ENCODE results near the gene SZT2. TPM values are rescaled to one million over a fixed set of nuclear protein-coding genes. Genes with fewer than 3 reads are reported as not detected.

Gene SZT2
- total RNA-seq, 1 donor from 2014 or later = 30.0 TPM

GRCh38 chr1:43414634-43415223, 25.0 kb downstream of the SZT2 start:
- no peak overlapping the region for H3K4me2 ChIP-seq (ENCODE audit: low read length)
- no peaks in the 10 kb centered on the region for H3K4me1 Mint-ChIP-seq (ENCODE audit: low read depth, unreplicated experiment)
- H3K36me3 Mint-ChIP-seq (ENCODE audit: low read depth, unreplicated experiment) = peaks cover 19% of the 10 kb centered on the region
- no peak overlapping the region for H3K27ac ChIP-seq (ENCODE audit: low read depth, low read length)
- DNase-seq (ENCODE audit: low read depth) (peak; percentile 12), FAIRE-seq (no peak)
- H3K9me3 Mint-ChIP-seq (ENCODE audit: unreplicated experiment) = peaks cover 3% of the 10 kb centered on the region
- H3K27ac Mint-ChIP-seq (ENCODE audit: unreplicated experiment) = no peak overlapping the region
- no peak overlapping the region for H3K9ac ChIP-seq (ENCODE audit: low read length)
- H3K36me3 ChIP-seq (ENCODE audit: insufficient read depth, low read length) = peaks cover 33% of the 10 kb centered on the region
- H3K4me3 ChIP-seq (ENCODE audit: insufficient read depth, low read depth, low read length) = no peak overlapping the region
- H3K4me1 ChIP-seq (ENCODE audit: insufficient read depth, low read length) = no peaks in the 10 kb centered on the region
- no peak overlapping the region for H3K4me3 Mint-ChIP-seq (ENCODE audit: unreplicated experiment)
- TF ChIP-seq, protein P1, sequence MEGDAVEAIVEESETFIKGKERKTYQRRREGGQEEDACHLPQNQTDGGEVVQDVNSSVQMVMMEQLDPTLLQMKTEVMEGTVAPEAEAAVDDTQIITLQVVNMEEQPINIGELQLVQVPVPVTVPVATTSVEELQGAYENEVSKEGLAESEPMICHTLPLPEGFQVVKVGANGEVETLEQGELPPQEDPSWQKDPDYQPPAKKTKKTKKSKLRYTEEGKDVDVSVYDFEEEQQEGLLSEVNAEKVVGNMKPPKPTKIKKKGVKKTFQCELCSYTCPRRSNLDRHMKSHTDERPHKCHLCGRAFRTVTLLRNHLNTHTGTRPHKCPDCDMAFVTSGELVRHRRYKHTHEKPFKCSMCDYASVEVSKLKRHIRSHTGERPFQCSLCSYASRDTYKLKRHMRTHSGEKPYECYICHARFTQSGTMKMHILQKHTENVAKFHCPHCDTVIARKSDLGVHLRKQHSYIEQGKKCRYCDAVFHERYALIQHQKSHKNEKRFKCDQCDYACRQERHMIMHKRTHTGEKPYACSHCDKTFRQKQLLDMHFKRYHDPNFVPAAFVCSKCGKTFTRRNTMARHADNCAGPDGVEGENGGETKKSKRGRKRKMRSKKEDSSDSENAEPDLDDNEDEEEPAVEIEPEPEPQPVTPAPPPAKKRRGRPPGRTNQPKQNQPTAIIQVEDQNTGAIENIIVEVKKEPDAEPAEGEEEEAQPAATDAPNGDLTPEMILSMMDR (IDR thresholded peaks at IDR 0.05; ENCODE audit: insufficient read depth, low read depth, low read length) = peak; percentile 62
- TF ChIP-seq EZH2 (IDR thresholded peaks at IDR 0.05; ENCODE audit: insufficient read depth, low read length) = no peak
- no peaks in the 10 kb centered on the region for H3K79me2 ChIP-seq (ENCODE audit: insufficient read depth, low read length)
- no peaks in the 10 kb centered on the region for H3K27me3 ChIP-seq (ENCODE audit: insufficient read depth, low read length)
- H3K9me3 ChIP-seq (ENCODE audit: insufficient read depth, low read depth, low read length) = no peaks in the 10 kb centered on the region
- H2AFZ ChIP-seq (ENCODE audit: low read depth, low read length) = no peak overlapping the region
- peaks cover 5% of the 10 kb centered on the region for H4K20me1 ChIP-seq (ENCODE audit: insufficient read depth, low read length)
- no peaks in the 10 kb centered on the region for H3K27me3 Mint-ChIP-seq (ENCODE audit: low read depth, unreplicated experiment)

GRCh38 chr1:43415901-43416300, 26.2 kb downstream of the SZT2 start:
- no peak overlapping the region for H3K4me3 Mint-ChIP-seq (ENCODE audit: unreplicated experiment)
- no peak overlapping the region for H3K27ac Mint-ChIP-seq (ENCODE audit: unreplicated experiment)
- H3K27ac ChIP-seq (ENCODE audit: low read depth, low read length) = no peak overlapping the region
- no peak overlapping the region for H3K9ac ChIP-seq (ENCODE audit: low read length)
- no peak overlapping the region for H2AFZ ChIP-seq (ENCODE audit: low read depth, low read length)
- H3K9me3 Mint-ChIP-seq (ENCODE audit: unreplicated experiment) = no peaks in the 10 kb centered on the region
- H4K20me1 ChIP-seq (ENCODE audit: insufficient read depth, low read length) = peaks cover 5% of the 10 kb centered on the region
- no peaks in the 10 kb centered on the region for H3K79me2 ChIP-seq (ENCODE audit: insufficient read depth, low read length)
- H3K9me3 ChIP-seq (ENCODE audit: insufficient read depth, low read depth, low read length) = no peaks in the 10 kb centered on the region
- H3K4me3 ChIP-seq (ENCODE audit: insufficient read depth, low read depth, low read length) = no peak overlapping the region
- TF ChIP-seq EZH2 (IDR thresholded peaks at IDR 0.05; ENCODE audit: insufficient read depth, low read length) = no peak
- TF ChIP-seq, protein P1 (IDR thresholded peaks at IDR 0.05; ENCODE audit: insufficient read depth, low read depth, low read length) = no peak
- no peak overlapping the region for H3K4me2 ChIP-seq (ENCODE audit: low read length)
- no peaks in the 10 kb centered on the region for H3K4me1 ChIP-seq (ENCODE audit: insufficient read depth, low read length)
- H3K27me3 ChIP-seq (ENCODE audit: insufficient read depth, low read length) = no peaks in the 10 kb centered on the region
- H3K36me3 ChIP-seq (ENCODE audit: insufficient read depth, low read length) = peaks cover 44% of the 10 kb centered on the region
- H3K27me3 Mint-ChIP-seq (ENCODE audit: low read depth, unreplicated experiment) = no peaks in the 10 kb centered on the region
- no peak for FAIRE-seq
- H3K36me3 Mint-ChIP-seq (ENCODE audit: low read depth, unreplicated experiment) = peaks cover 19% of the 10 kb centered on the region
- H3K4me1 Mint-ChIP-seq (ENCODE audit: low read depth, unreplicated experiment) = no peaks in the 10 kb centered on the region
- no peak for DNase-seq (ENCODE audit: low read depth)

- Histone ChIP-seq H3K79me2 (ENCODE audit: insufficient read depth, low read length) (no peaks in the 10 kb centered on the region), H3K9me3 (ENCODE audit: insufficient read depth, low read depth, low read length) (no peaks in the 10 kb centered on the region), H4K20me1 (ENCODE audit: insufficient read depth, low read length) (peaks cover 13% of the 10 kb centered on the region), H3K27ac (ENCODE audit: low read depth, low read length) (no peak overlapping the region), H3K9ac (ENCODE audit: low read length) (no peak overlapping the region), H3K36me3 (ENCODE audit: insufficient read depth, low read length) (peaks cover 55% of the 10 kb centered on the region), H2AFZ (ENCODE audit: low read depth, low read length) (no peak overlapping the region), H3K4me2 (ENCODE audit: low read length) (no peak overlapping the region), H3K27me3 (ENCODE audit: insufficient read depth, low read length) (no peaks in the 10 kb centered on the region), H3K4me1 (ENCODE audit: insufficient read depth, low read length) (no peaks in the 10 kb centered on the region), H3K4me3 (ENCODE audit: insufficient read depth, low read depth, low read length) (no peak overlapping the region)
- peaks cover 29% of the 10 kb centered on the region for H3K36me3 Mint-ChIP-seq (ENCODE audit: low read depth, unreplicated experiment)
- TF ChIP-seq, protein P1 (IDR thresholded peaks at IDR 0.05; ENCODE audit: insufficient read depth, low read depth, low read length) = no peak
- TF ChIP-seq EZH2 (IDR thresholded peaks at IDR 0.05; ENCODE audit: insufficient read depth, low read length) = no peak
- H3K4me3 Mint-ChIP-seq (ENCODE audit: unreplicated experiment) = no peak overlapping the region
- H3K27me3 Mint-ChIP-seq (ENCODE audit: low read depth, unreplicated experiment) = no peaks in the 10 kb centered on the region
- no peak for DNase-seq (ENCODE audit: low read depth)
- no peaks in the 10 kb centered on the region for H3K4me1 Mint-ChIP-seq (ENCODE audit: low read depth, unreplicated experiment)
- H3K27ac Mint-ChIP-seq (ENCODE audit: unreplicated experiment) = no peak overlapping the region
- FAIRE-seq = no peak
- H3K9me3 Mint-ChIP-seq (ENCODE audit: unreplicated experiment) = no peaks in the 10 kb centered on the region
Observed at GRCh38 chr1:43418858-43419257, 29.2 kb downstream of the SZT2 start.
